Uterus (tissue), 2 donors: ENCODE results near the gene HUWE1.

Experiments
- POLR2A ChIP-seq, 2 donors: fragments of 450-650 bp; IDR thresholded peaks; one replicate each; pipeline ENCODE4 v1.6.1; 2016; ENCODE audit warnings: antibody characterized with exemption in 2 of 2, mild to moderate bottlenecking in 1 of 2, moderate library complexity in 1 of 2
- TF ChIP-seq, protein P1 (sequence below), 4 experiments: fragments of 200-600 bp in 2 of 4; fragments of 450-650 bp in 2 of 4; sonication (generic) in 2 of 4; IDR thresholded peaks; one replicate each; pipeline ENCODE4 v1.5.1; 2016 to 2019; ENCODE audit warnings: antibody characterized with exemption in 4 of 4, mild to moderate bottlenecking in 2 of 4, moderate library complexity in 1 of 4

DNA sequence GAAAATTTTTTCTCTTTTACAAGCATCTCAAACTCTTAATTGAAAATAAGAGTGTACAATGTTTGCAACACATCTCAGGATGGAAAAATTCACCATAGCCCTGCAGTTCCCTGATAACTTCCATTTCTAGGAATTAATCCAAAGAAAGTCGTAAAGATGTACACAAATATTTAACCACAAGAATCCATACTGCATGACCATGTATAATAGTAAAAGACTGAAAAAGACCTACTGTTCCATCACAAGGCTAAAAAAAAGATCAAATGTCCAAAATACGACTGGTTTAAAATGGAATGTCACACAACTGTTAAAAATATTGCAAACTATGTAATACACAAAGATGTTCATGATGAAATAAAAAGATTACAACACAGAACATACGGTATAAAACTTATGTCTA, 32.1 kb downstream of the HUWE1 start:
- TF ChIP-seq, protein P1, sequence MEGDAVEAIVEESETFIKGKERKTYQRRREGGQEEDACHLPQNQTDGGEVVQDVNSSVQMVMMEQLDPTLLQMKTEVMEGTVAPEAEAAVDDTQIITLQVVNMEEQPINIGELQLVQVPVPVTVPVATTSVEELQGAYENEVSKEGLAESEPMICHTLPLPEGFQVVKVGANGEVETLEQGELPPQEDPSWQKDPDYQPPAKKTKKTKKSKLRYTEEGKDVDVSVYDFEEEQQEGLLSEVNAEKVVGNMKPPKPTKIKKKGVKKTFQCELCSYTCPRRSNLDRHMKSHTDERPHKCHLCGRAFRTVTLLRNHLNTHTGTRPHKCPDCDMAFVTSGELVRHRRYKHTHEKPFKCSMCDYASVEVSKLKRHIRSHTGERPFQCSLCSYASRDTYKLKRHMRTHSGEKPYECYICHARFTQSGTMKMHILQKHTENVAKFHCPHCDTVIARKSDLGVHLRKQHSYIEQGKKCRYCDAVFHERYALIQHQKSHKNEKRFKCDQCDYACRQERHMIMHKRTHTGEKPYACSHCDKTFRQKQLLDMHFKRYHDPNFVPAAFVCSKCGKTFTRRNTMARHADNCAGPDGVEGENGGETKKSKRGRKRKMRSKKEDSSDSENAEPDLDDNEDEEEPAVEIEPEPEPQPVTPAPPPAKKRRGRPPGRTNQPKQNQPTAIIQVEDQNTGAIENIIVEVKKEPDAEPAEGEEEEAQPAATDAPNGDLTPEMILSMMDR (IDR thresholded peaks at IDR 0.05), result no peak
- no peak for TF ChIP-seq POLR2A (IDR thresholded peaks at IDR 0.05)
